Hepatocyte (in vitro differentiated cells): Measurements from ENCODE around the gene MARS2.

ENCODE experiments used
- CTCF ChIP-seq: fragments of 200-600 bp; sonication (generic); IDR thresholded peaks from 2 replicates; pipeline ENCODE4 v1.5.1; 2016; ENCODE audit warnings: antibody characterized with exemption, mild to moderate bottlenecking; ENCODE audit not compliant: poor library complexity
- EZH2 ChIP-seq: fragments of 200-600 bp; sonication (generic); IDR thresholded peaks from 2 replicates; pipeline ENCODE4 v1.6.1; 2016; ENCODE audit warnings: antibody characterized with exemption, mild to moderate bottlenecking, borderline replicate concordance
- EZH2phosphoT487 ChIP-seq: fragments of 200-600 bp; sonication (generic); IDR thresholded peaks from one replicate; pipeline ENCODE4 v1.6.1; 2018; ENCODE audit warnings: antibody characterized with exemption, mild to moderate bottlenecking, low read depth, moderate library complexity; ENCODE audit not compliant: unreplicated experiment, severe bottlenecking

GRCh38 chr2:197677056-197677455 is 28.1 kb upstream of the MARS2 start:
- TF ChIP-seq CTCF (no peak), EZH2 (no peak), EZH2phosphoT487 (no peak)
